ENCODE results near the gene SLC25A30. TPM values are rescaled to one million over a fixed set of nuclear protein-coding genes. Genes with fewer than 3 reads are reported as not detected.
A peak's percentile ranks its signal among the peaks of the same experiment; 100 is the strongest.
"Not testable (repeated sequence)": the region's sequence is repeated elsewhere in the genome, so short reads cannot be mapped to it uniquely, and the experiment has no call there.

The SLC25A30 gene
- total RNA-seq, 4 donors from 2014 or later = 7.4 to 16.3 (median 13.1) TPM

DNA sequence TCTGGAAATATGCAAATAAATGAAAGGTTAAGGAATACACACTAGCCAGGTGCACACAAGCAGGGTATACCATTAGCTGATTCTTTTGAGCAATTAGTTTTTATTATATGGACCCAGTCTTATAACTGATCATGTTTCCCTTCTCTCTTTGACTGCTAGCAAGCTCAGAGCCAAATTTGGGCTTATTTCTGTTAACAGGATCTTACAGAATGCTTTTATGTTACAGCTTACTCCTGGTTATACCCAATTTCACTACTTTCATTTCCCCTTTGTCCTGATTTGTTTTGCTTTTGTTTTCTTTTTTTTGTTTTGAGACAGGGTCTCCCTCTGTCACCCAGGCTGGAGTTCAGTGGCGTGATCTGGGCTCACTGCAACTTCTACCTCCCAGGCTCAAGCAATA lies 64.3 kb downstream of the SLC25A30 start:
- no peak overlapping the region for H3K4me3 ChIP-seq
- no peaks in the 10 kb centered on the region for H3K9me3 ChIP-seq
- WGBS, 2 donors (ENCODE audit: low coverage in 1 of 2) = 90 to 100% methylated on average over 1 of the region's 1 CpG
- H3K27ac ChIP-seq = no peak overlapping the region
- TF ChIP-seq EP300 (IDR thresholded peaks at IDR 0.05) = no peak
- TF ChIP-seq, protein P1, sequence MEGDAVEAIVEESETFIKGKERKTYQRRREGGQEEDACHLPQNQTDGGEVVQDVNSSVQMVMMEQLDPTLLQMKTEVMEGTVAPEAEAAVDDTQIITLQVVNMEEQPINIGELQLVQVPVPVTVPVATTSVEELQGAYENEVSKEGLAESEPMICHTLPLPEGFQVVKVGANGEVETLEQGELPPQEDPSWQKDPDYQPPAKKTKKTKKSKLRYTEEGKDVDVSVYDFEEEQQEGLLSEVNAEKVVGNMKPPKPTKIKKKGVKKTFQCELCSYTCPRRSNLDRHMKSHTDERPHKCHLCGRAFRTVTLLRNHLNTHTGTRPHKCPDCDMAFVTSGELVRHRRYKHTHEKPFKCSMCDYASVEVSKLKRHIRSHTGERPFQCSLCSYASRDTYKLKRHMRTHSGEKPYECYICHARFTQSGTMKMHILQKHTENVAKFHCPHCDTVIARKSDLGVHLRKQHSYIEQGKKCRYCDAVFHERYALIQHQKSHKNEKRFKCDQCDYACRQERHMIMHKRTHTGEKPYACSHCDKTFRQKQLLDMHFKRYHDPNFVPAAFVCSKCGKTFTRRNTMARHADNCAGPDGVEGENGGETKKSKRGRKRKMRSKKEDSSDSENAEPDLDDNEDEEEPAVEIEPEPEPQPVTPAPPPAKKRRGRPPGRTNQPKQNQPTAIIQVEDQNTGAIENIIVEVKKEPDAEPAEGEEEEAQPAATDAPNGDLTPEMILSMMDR (IDR thresholded peaks at IDR 0.05) = no peak
- TF ChIP-seq POLR2A (IDR thresholded peaks at IDR 0.05) = no peak
- TF ChIP-seq POLR2AphosphoS5 (IDR thresholded peaks at IDR 0.05) = no peak
- ATAC-seq = no peak
- H3K4me1 ChIP-seq = peaks cover 0 to 4% (median 0%) of the 10 kb centered on the region in 3 donors
- no peaks in the 10 kb centered on the region for H3K27me3 ChIP-seq
- H3K36me3 ChIP-seq = peaks cover 0 to 98% of the 10 kb centered on the region in 2 donors

DNA sequence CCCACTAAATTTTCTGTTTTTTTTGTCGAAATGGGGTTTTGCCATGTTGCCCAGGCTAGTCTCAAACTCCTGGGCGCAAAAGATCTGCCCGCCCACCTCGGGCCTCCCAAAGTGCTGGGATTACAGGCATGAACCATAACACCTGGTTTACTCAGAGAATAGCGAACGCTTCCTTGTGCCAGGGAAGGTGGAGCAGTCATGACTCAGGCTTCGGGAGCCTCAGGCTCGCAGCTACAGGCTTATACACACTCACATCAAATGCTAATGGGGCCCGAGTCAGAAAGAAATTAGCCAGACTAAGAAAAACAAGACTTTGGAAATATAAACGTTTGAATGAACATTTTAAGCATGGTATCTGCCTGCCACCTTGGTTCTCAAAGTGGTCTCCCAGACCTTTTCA lies 66.1 kb downstream of the SLC25A30 start:
- no peak for ATAC-seq
- 65 to 71% methylated on average over 7 of the region's 10 CpGs for WGBS, 2 donors (ENCODE audit: low coverage in 1 of 2)
- Histone ChIP-seq H3K4me1 (peaks cover 0 to 21% (median 0%) of the 10 kb centered on the region in 3 donors), H3K9me3 (no peaks in the 10 kb centered on the region), H3K36me3 (peaks cover 0 to 100% of the 10 kb centered on the region in 2 donors), H3K4me3 (no peak overlapping the region), H3K27me3 (no peaks in the 10 kb centered on the region), H3K27ac (no peak overlapping the region)
- TF ChIP-seq POLR2A (IDR thresholded peaks at IDR 0.05) (no peak), EP300 (IDR thresholded peaks at IDR 0.05) (no peak), POLR2AphosphoS5 (IDR thresholded peaks at IDR 0.05) (no peak)
- TF ChIP-seq, protein P1 (IDR thresholded peaks at IDR 0.05) = no peak

DNA sequence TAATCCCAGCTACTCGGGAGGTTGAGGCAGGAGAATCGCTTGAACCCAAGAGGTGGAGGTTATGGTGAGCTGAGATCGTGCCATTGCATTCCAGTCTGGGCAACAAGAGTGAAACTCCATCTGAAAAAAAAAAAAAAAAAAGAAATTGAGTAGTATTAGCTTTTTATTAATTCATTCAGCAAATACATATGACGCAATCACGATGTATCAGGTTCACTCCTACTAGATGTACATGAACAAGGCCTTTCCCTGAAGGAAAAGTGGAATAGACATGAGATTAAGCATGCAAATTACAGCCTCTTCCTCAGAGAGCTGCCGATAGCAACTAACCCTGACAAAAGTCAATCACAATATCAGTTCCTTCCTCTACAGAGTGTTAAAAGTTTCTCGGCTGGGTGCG lies 68.0 kb downstream of the SLC25A30 start:
- 93 to 95% methylated on average over 5 to 8 of the region's 8 CpGs for WGBS, 2 donors (ENCODE audit: low coverage in 1 of 2)
- Histone ChIP-seq H3K36me3 (peaks cover 0 to 100% of the 10 kb centered on the region in 2 donors), H3K27me3 (no peaks in the 10 kb centered on the region), H3K4me3 (no peak overlapping the region), H3K27ac (no peak overlapping the region), H3K9me3 (no peaks in the 10 kb centered on the region), H3K4me1 (peaks cover 0 to 23% (median 0%) of the 10 kb centered on the region in 3 donors)
- TF ChIP-seq POLR2A (IDR thresholded peaks at IDR 0.05) (no peak), EP300 (IDR thresholded peaks at IDR 0.05) (no peak), POLR2AphosphoS5 (IDR thresholded peaks at IDR 0.05) (no peak)
- TF ChIP-seq, protein P1 (IDR thresholded peaks at IDR 0.05) = no peak
- no peak for ATAC-seq

DNA sequence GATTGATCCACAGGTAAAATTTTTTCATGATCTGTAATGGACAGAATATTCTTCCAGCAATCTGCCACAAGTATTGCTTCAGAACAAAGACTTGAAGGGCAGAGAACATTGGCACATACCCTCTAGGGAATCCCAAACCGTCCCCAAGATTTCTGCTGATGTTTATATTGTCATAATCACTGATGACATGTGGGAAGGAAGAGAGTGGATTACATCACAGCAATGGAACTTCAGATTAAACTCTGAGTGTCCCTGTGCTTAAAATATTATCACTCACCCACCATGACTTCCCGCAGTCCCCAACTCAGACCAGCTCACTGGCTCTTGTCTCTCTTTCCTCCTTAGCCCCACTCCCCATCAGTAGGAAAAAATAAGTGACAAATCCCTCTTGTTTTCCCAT lies 68.7 kb downstream of the SLC25A30 start:
- peak overlapping the region in 1 of 4 donors; percentile 43 for H3K27ac ChIP-seq
- peaks cover 0 to 100% of the 10 kb centered on the region in 2 donors for H3K36me3 ChIP-seq
- peak; percentile 31 for ATAC-seq
- WGBS, 2 donors (ENCODE audit: low coverage in 1 of 2) = 27 to 38% methylated on average over 2 of the region's 2 CpGs
- H3K4me1 ChIP-seq = peaks cover 0 to 23% (median 0%) of the 10 kb centered on the region in 3 donors
- no peaks in the 10 kb centered on the region for H3K9me3 ChIP-seq
- H3K4me3 ChIP-seq = no peak overlapping the region
- no peaks in the 10 kb centered on the region for H3K27me3 ChIP-seq
- TF ChIP-seq POLR2A (IDR thresholded peaks at IDR 0.05) (no peak), EP300 (IDR thresholded peaks at IDR 0.05) (no peak), POLR2AphosphoS5 (IDR thresholded peaks at IDR 0.05) (no peak)
- TF ChIP-seq, protein P1 (IDR thresholded peaks at IDR 0.05) = no peak

DNA sequence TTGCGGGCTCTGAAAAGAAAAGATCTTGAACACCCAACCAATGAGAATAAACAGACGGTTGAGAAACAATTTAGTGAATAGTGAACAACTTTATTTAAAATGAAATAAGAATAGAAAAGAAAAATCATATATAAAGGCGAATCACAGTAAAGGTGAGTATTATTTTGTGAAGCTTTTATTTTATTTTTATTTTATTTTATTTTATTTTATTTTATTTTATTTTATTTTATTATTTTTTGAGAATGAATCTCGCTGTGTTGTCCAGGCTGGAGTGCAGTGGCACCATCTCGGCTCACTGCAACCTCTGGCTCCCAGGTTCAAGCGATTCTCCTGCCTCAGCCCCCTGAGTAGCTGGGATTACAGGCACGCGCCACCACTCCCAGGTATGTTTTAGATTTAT lies 74.1 kb downstream of the SLC25A30 start:
- Histone ChIP-seq H3K4me1 (peaks cover 3 to 47% (median 13%) of the 10 kb centered on the region in 3 donors), H3K36me3 (peaks cover 4 to 61% of the 10 kb centered on the region in 2 donors)
- ATAC-seq, H3K9me3 ChIP-seq, H3K27me3 ChIP-seq, H3K4me3 ChIP-seq, H3K27ac ChIP-seq: not testable (repeated sequence)
- 92 to 94% methylated on average over 6 to 8 of the region's 8 CpGs for WGBS, 2 donors (ENCODE audit: low coverage in 1 of 2)

Other genes starting within 250 kb of the SLC25A30 start
- under 1 TPM in 1 of 4 donors, not detected in 3; 0.78 TPM for gene KCTD4, start 217.3 kb downstream of the SLC25A30 start, total RNA-seq
- 1,000 to 10,000 TPM; 1,925 to 3,753 (median 2,929) TPM for gene TPT1, start 77.2 kb downstream of the SLC25A30 start, total RNA-seq
- gene COG3, start 46.6 kb upstream of the SLC25A30 start, total RNA-seq = 10 to 100 TPM; 19.4 to 30.0 (median 21.3) TPM
- gene ERICH6B, start 197.4 kb upstream of the SLC25A30 start, total RNA-seq = not detected